Neutrophil (primary cell): Measurements from ENCODE around the gene CSF3R.

Source experiments
- H3K27ac ChIP-seq: fragments of 200-600 bp; sonication (generic); 2 replicates; pipeline ENCODE4 v1.5.1; 2016; ENCODE audit warnings: mild to moderate bottlenecking, moderate library complexity
- H3K27me3 ChIP-seq: fragments of 200-600 bp; sonication (generic); 2 replicates; pipeline ENCODE4 v1.6.0; 2016; ENCODE audit warnings: mild to moderate bottlenecking
- H3K36me3 ChIP-seq: fragments of 200-600 bp; sonication (generic); 2 replicates; pipeline ENCODE4 v1.5.1; 2017
- H3K4me1 ChIP-seq, 2 experiments: fragments of 200-600 bp in 1 of 2; sonication (generic) in 1 of 2; 1 replicate in 1 of 2; 2 replicates in 1 of 2; pipeline versions ENCODE4 v1.5.1 to v1.6.1; 2013 to 2016; ENCODE audit warnings: low read depth in 1 of 2, low read length in 1 of 2, mild to moderate bottlenecking in 1 of 2, moderate library complexity in 1 of 2; ENCODE audit not compliant: control insufficient read depth in 1 of 2, insufficient read depth in 1 of 2
- H3K4me3 ChIP-seq, 2 experiments: fragments of 200-600 bp in 1 of 2; sonication (generic) in 1 of 2; 1 replicate in 1 of 2; 2 replicates in 1 of 2; pipeline ENCODE4 v1.5.1; 2013 to 2016; ENCODE audit warnings: low read depth in 1 of 2, low read length in 1 of 2, mild to moderate bottlenecking in 1 of 2, moderate library complexity in 1 of 2
- H3K9me3 ChIP-seq: fragments of 200-600 bp; sonication (generic); 2 replicates; pipeline ENCODE4 v1.5.1; 2016
- CTCF ChIP-seq: fragments of 200-600 bp; sonication (generic); IDR thresholded peaks from 2 replicates; pipeline ENCODE4 v1.5.1; 2016; ENCODE audit warnings: antibody characterized with exemption

The CSF3R gene

GRCh38 chr1:36433102-36433501, 49.6 kb downstream of the CSF3R start:
- H3K27me3 ChIP-seq: no peaks in the 10 kb centered on the region

GRCh38 chr1:36432616-36433015, 50.1 kb downstream of the CSF3R start:
- H3K4me3 ChIP-seq: no peak overlapping the region
- no peaks in the 10 kb centered on the region for H3K9me3 ChIP-seq
- TF ChIP-seq CTCF: no peak
- H3K27ac ChIP-seq: peak overlapping the region; percentile 39
- peaks cover 17 to 18% of the 10 kb centered on the region in 2 experiments for H3K4me1 ChIP-seq
- H3K27me3 ChIP-seq: no peaks in the 10 kb centered on the region
- H3K36me3 ChIP-seq: no peaks in the 10 kb centered on the region

More at GRCh38 chr1:36433102-36433501, 49.6 kb downstream of the CSF3R start:
- Histone ChIP-seq H3K36me3 (no peaks in the 10 kb centered on the region), H3K4me3 (no peak overlapping the region), H3K9me3 (no peaks in the 10 kb centered on the region), H3K4me1 (peaks cover 17 to 18% of the 10 kb centered on the region in 2 experiments), H3K27ac (peak overlapping the region; percentile 39)
- TF ChIP-seq CTCF: no peak

- no peak overlapping the region for H3K27ac ChIP-seq
- H3K36me3 ChIP-seq: no peaks in the 10 kb centered on the region
- peaks cover 12 to 16% of the 10 kb centered on the region in 2 experiments for H3K4me1 ChIP-seq
- no peaks in the 10 kb centered on the region for H3K27me3 ChIP-seq
- TF ChIP-seq CTCF: no peak
- H3K9me3 ChIP-seq: no peaks in the 10 kb centered on the region
- H3K4me3 ChIP-seq: no peak overlapping the region
Observed at GRCh38 chr1:36425791-36426190, 56.9 kb downstream of the CSF3R start.

DNA sequence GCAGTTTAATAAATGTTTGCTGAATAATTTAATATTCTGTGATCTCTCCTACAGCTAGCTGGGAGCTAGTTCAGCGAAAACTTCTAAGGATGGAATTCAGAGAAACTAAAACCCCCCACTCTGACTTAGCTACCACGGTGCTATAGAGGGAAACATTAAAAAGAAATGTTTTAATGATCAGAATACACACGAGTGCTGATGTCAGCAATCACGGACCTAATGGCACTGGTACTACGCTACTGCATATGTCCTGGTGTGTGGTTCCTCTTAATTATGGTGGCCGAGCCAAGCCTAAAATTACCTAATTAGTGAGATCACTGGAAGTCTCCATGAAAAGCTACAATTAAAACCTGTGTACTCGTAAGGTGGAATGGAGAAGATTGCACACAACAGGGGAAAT, 61.1 kb downstream of the CSF3R start:
- Histone ChIP-seq H3K27ac (peak overlapping the region; percentile 86), H3K27me3 (no peaks in the 10 kb centered on the region), H3K36me3 (no peaks in the 10 kb centered on the region), H3K9me3 (no peaks in the 10 kb centered on the region), H3K4me1 (peaks cover 45 to 49% of the 10 kb centered on the region in 2 experiments), H3K4me3 (no peak overlapping the region)
- TF ChIP-seq CTCF: no peak

DNA sequence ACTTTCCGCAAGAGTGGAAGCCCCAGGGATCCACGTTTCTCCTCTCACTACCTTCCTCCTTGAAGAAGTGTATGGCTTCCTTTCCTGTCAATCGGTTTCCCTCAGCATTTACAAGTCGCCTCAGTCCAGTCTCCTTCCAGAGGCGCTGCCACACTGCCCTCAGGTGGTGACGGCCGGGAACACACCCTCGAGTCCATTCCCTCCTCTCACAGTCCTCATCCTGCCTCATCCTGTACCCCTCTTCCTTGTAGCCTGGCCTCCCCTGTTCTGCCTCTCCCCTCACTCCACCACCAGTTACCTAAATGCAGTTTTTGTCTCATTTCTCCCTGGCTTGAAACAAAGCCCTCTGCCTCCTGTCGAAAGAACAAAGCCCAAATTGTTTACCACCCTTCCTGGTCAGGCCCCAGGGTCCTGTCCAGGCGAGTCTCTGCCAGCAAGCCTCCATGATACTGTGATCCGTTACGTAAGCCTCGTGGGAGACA, 61.8 kb downstream of the CSF3R start:
- peak; percentile 95 for TF ChIP-seq CTCF
- H3K36me3 ChIP-seq: no peaks in the 10 kb centered on the region
- H3K9me3 ChIP-seq: no peaks in the 10 kb centered on the region
- no peaks in the 10 kb centered on the region for H3K27me3 ChIP-seq
- peak overlapping the region; percentile 24 to 32 for H3K4me3 ChIP-seq
- peaks cover 45 to 49% of the 10 kb centered on the region in 2 experiments for H3K4me1 ChIP-seq
- peak overlapping the region; percentile 86 for H3K27ac ChIP-seq
